ENCODE data around the gene CNTFR.

Gene CNTFR

GRCh38 chr9:34572092-34572491 is 17.4 kb downstream of the CNTFR start:
- DNase-seq (ENCODE audit: low read depth in 2 of 2), result no peak

- no peak for DNase-seq (ENCODE audit: low read depth in 2 of 2)
Measured at GRCh38 chr9:34571481-34571810, 18.1 kb downstream of the CNTFR start.

GRCh38 chr9:34570809-34571480 is 18.6 kb downstream of the CNTFR start:
- DNase-seq (ENCODE audit: low read depth in 2 of 2), result no peak

GRCh38 chr9:34570376-34570775 is 19.1 kb downstream of the CNTFR start:
- DNase-seq (ENCODE audit: low read depth in 2 of 2), result no peak

- no peak for DNase-seq (ENCODE audit: low read depth in 2 of 2)
Measured at GRCh38 chr9:34568774-34569173, 20.8 kb downstream of the CNTFR start.

- no peak for DNase-seq (ENCODE audit: low read depth in 2 of 2)
Measured at GRCh38 chr9:34568133-34568532, 21.4 kb downstream of the CNTFR start.

- no peak for DNase-seq (ENCODE audit: low read depth in 2 of 2)
Measured at GRCh38 chr9:34566972-34567371, 22.6 kb downstream of the CNTFR start.

- DNase-seq (ENCODE audit: low read depth in 2 of 2), result no peak
Measured at GRCh38 chr9:34566322-34566721, 23.2 kb downstream of the CNTFR start.

GRCh38 chr9:34565856-34566255 is 23.7 kb downstream of the CNTFR start:
- DNase-seq (ENCODE audit: low read depth in 2 of 2), result no peak

GRCh38 chr9:34564617-34565016 is 24.9 kb downstream of the CNTFR start:
- DNase-seq (ENCODE audit: low read depth in 2 of 2), result no peak

- DNase-seq (ENCODE audit: low read depth in 2 of 2), result no peak
Measured at GRCh38 chr9:34563262-34563661, 26.3 kb downstream of the CNTFR start.

- DNase-seq (ENCODE audit: low read depth in 2 of 2), result no peak
Measured at GRCh38 chr9:34562135-34562745, 27.3 kb downstream of the CNTFR start.

GRCh38 chr9:34560599-34561214 is 28.8 kb downstream of the CNTFR start:
- DNase-seq (ENCODE audit: low read depth in 2 of 2), result no peak

GRCh38 chr9:34559624-34560455 is 29.7 kb downstream of the CNTFR start:
- no peak for DNase-seq (ENCODE audit: low read depth in 2 of 2)

- DNase-seq (ENCODE audit: low read depth in 2 of 2), result no peak
Measured at GRCh38 chr9:34558919-34559623, 30.5 kb downstream of the CNTFR start.

- no peak for DNase-seq (ENCODE audit: low read depth in 2 of 2)
Measured at GRCh38 chr9:34558364-34558763, 31.2 kb downstream of the CNTFR start.

GRCh38 chr9:34557426-34558321 is 31.9 kb downstream of the CNTFR start:
- DNase-seq (ENCODE audit: low read depth in 2 of 2), result no peak

GRCh38 chr9:34556949-34557348 is 32.6 kb downstream of the CNTFR start:
- no peak for DNase-seq (ENCODE audit: low read depth in 2 of 2)

- no peak for DNase-seq (ENCODE audit: low read depth in 2 of 2)
Measured at GRCh38 chr9:34555936-34556525, 33.5 kb downstream of the CNTFR start.

- DNase-seq (ENCODE audit: low read depth in 2 of 2), result no peak
Measured at GRCh38 chr9:34555500-34555899, 34.0 kb downstream of the CNTFR start.

- no peak for DNase-seq (ENCODE audit: low read depth in 2 of 2)
Measured at GRCh38 chr9:34555002-34555348, 34.5 kb downstream of the CNTFR start.

Data from stimulated activated CD8-positive, alpha-beta memory T cell treated with anti-CD3 and anti-CD28 coated beads, Interleukin-7, amount 100 ng/mL, for 4 hours (primary cell).